Spleen (tissue), 11 donors: ENCODE data around the gene FBLN2. TPM values are rescaled to one million over a fixed set of nuclear protein-coding genes. Genes with fewer than 3 reads are reported as not detected.
A peak's percentile ranks its signal among the peaks of the same experiment; 100 is the strongest.

Experiments
- DNase-seq: peaks from one replicate; pipeline ENCODE4 v3.0.0-alpha.2; 2020
- H3K27ac ChIP-seq, 8 donors: fragments of 200-600 bp; sonication (generic) in 7 of 8; 1 replicate in 4 of 8; 2 replicates in 4 of 8; pipeline versions ENCODE4 v1.5.0 to v1.8.0; 2016 to 2021; ENCODE audit warnings: inconsistent platforms in 4 of 8, mild to moderate bottlenecking in 4 of 8, moderate library complexity in 1 of 8
- H3K27me3 ChIP-seq, 7 donors: fragments of 200-600 bp; sonication (generic) in 6 of 7; replicated peaks in 1 of 7; 1 replicate in 4 of 7; 2 replicates in 3 of 7; pipeline versions ENCODE4 v1.5.0 to v1.8.0; 2016 to 2021; ENCODE audit warnings: inconsistent platforms in 3 of 7, mild to moderate bottlenecking in 1 of 7
- H3K36me3 ChIP-seq, 6 donors: fragments of 200-600 bp; sonication (generic) in 5 of 6; 1 replicate in 4 of 6; 2 replicates in 2 of 6; pipeline versions ENCODE4 v1.5.0 to v1.8.0; 2016 to 2021; ENCODE audit warnings: inconsistent platforms in 2 of 6
- H3K4me1 ChIP-seq, 6 donors: fragments of 200-600 bp; sonication (generic) in 5 of 6; 1 replicate in 3 of 6; 2 replicates in 3 of 6; pipeline versions ENCODE4 v1.5.0 to v1.8.0; 2016 to 2021; ENCODE audit warnings: inconsistent platforms in 3 of 6
- H3K4me3 ChIP-seq, 8 donors: fragments of 200-600 bp; sonication (generic) in 7 of 8; 1 replicate in 4 of 8; 2 replicates in 4 of 8; pipeline versions ENCODE4 v1.5.0 to v1.8.0; 2016 to 2021; ENCODE audit warnings: inconsistent platforms in 4 of 8, mild to moderate bottlenecking in 4 of 8, moderate library complexity in 2 of 8
- H3K9me3 ChIP-seq, 8 donors: fragments of 200-600 bp; sonication (generic) in 7 of 8; 1 replicate in 4 of 8; 2 replicates in 4 of 8; pipeline versions ENCODE4 v1.5.0 to v1.8.0; 2016 to 2021; ENCODE audit warnings: inconsistent platforms in 4 of 8
- CTCF ChIP-seq, 11 experiments: fragments of 200-600 bp in 7 of 11; fragments of 450-650 bp in 4 of 11; sonication (generic) in 4 of 11; IDR thresholded peaks in 8 of 11; conservative IDR thresholded peaks in 3 of 11; 1 replicate in 7 of 11; 2 replicates in 4 of 11; pipeline versions ENCODE4 v1.4.0 to v1.8.0; 2016 to 2021; ENCODE audit warnings: antibody characterized with exemption in 11 of 11, inconsistent platforms in 4 of 11, mild to moderate bottlenecking in 1 of 11
- POLR2A ChIP-seq, 3 donors: fragments of 450-650 bp; IDR thresholded peaks; one replicate each; pipeline ENCODE4 v1.5.1; 2017; ENCODE audit warnings: antibody characterized with exemption in 3 of 3, mild to moderate bottlenecking in 1 of 3
- POLR2AphosphoS5 ChIP-seq, 3 donors: sonication (generic); formaldehyde crosslinking; IDR thresholded peaks; one replicate each; pipeline ENCODE4 v1.5.1; 2017; ENCODE audit warnings: antibody characterized with exemption in 3 of 3
- WGBS, 5 donors: extraction: QIAGEN DNeasy Blood & Tissue Kit in 3 of 5; methylation state at CpG; one replicate each; pipeline versions ENCODE4 v1.1.5 to v1.1.7; 2013 to 2018; 5-methylcytosine and 5-hydroxymethylcytosine counted together
- intact Hi-C: fragments of 100-400 bp; cut with DNase I; formaldehyde crosslinking; loops from one replicate; pipeline ENCODE4 v1.15.0; 2023; ENCODE audit warnings: low total_unique reads
- polyA plus RNA-seq, 3 donors: library from polyadenylated mRNA; stranded (reverse); fragments of 200-250 nt; gene quantifications; one replicate each; pipeline ENCODE4 v1.2.1, GENCODE V29; 2013
- total RNA-seq, 7 donors: library from RNA; depleted of rRNA in 3 of 7; stranded (reverse); fragments of >200 nt in 3 of 7; fragmentation: NEBNext Ultra II Directional in 4 of 7; extraction: Animal tissue kit (Norgen Biotek cat#: 25700) in 4 of 7; gene quantifications; one replicate each; pipeline versions ENCODE4 v1.1.0 to v1.2.1, GENCODE V29; 2016 to 2021
- donor health status: healthy with polysubstance abuse.
- donor health status: DM: no; HTN: no; CAD: no; lungs with moderate emphysema.
- donor health status: DM: no; HTN: no; CAD: no.
- donor health status: Bipolar disorder and iron deficiency.
- donor health status: healthy.
- donor health status: DM: no; HTN: no; CAD: no.
- donor health status: DM: yes; HTN: yes; CAD: no.

FBLN2 gene
- total and polyA plus RNA-seq, 10 donors: 6.1 to 28.2 (median 12.5) TPM

GRCh38 chr3:13590841-13591520, 42.1 kb downstream of the FBLN2 start:
- peaks cover 0 to 11% (median 0%) of the 10 kb centered on the region in 7 donors for H3K27me3 ChIP-seq
- peak; percentile 15 for DNase-seq
- no peak overlapping the region for H3K27ac ChIP-seq
- WGBS, 5 donors: 93 to 98% (median 96%) methylated on average over 3 of the region's 3 CpGs
- H3K4me3 ChIP-seq: no peak overlapping the region
- H3K9me3 ChIP-seq: no peaks in the 10 kb centered on the region
- no peaks in the 10 kb centered on the region for H3K36me3 ChIP-seq
- intact Hi-C loops: no loop called here
- H3K4me1 ChIP-seq: no peaks in the 10 kb centered on the region
- TF ChIP-seq CTCF (IDR thresholded peaks at IDR 0.05 in 8 of 11, conservative IDR thresholded peaks at IDR 0.05 in 3 of 11): no peak
- TF ChIP-seq POLR2A (IDR thresholded peaks at IDR 0.05): no peak
- no peak for TF ChIP-seq POLR2AphosphoS5 (IDR thresholded peaks at IDR 0.05)

GRCh38 chr3:13593615-13594014, 44.7 kb downstream of the FBLN2 start:
- intact Hi-C loops: no loop called here
- Histone ChIP-seq H3K27me3 (peaks cover 0 to 18% (median 0%) of the 10 kb centered on the region in 7 donors), H3K36me3 (no peaks in the 10 kb centered on the region), H3K9me3 (no peaks in the 10 kb centered on the region), H3K27ac (no peak overlapping the region), H3K4me3 (no peak overlapping the region), H3K4me1 (no peaks in the 10 kb centered on the region)
- DNase-seq: no peak
- TF ChIP-seq CTCF (IDR thresholded peaks at IDR 0.05 in 8 of 11, conservative IDR thresholded peaks at IDR 0.05 in 3 of 11): no peak
- no peak for TF ChIP-seq POLR2AphosphoS5 (IDR thresholded peaks at IDR 0.05)
- no peak for TF ChIP-seq POLR2A (IDR thresholded peaks at IDR 0.05)
- WGBS, 5 donors: 85 to 93% (median 88%) methylated on average over 10 of the region's 10 CpGs

- peak; percentile 51 for DNase-seq
- H3K4me3 ChIP-seq: no peak overlapping the region
- TF ChIP-seq CTCF (IDR thresholded peaks at IDR 0.05 in 8 of 11, conservative IDR thresholded peaks at IDR 0.05 in 3 of 11) (no peak), POLR2AphosphoS5 (IDR thresholded peaks at IDR 0.05) (no peak), POLR2A (IDR thresholded peaks at IDR 0.05) (no peak)
These were observed 45.2 kb downstream of the FBLN2 start for GRCh38 chr3:13594146-13594545.

GRCh38 chr3:13594991-13595421, 46.1 kb downstream of the FBLN2 start:
- intact Hi-C loops: no loop called here
- TF ChIP-seq POLR2A (IDR thresholded peaks at IDR 0.05) (no peak), POLR2AphosphoS5 (IDR thresholded peaks at IDR 0.05) (no peak), CTCF (IDR thresholded peaks at IDR 0.05 in 8 of 11, conservative IDR thresholded peaks at IDR 0.05 in 3 of 11) (no peak)
- Histone ChIP-seq H3K4me3 (no peak overlapping the region), H3K4me1 (no peaks in the 10 kb centered on the region), H3K9me3 (no peaks in the 10 kb centered on the region), H3K27ac (no peak overlapping the region), H3K36me3 (no peaks in the 10 kb centered on the region), H3K27me3 (peaks cover 0 to 18% (median 0%) of the 10 kb centered on the region in 7 donors)
- 61 to 93% (median 79%) methylated on average over 9 to 10 of the region's 10 CpGs for WGBS, 5 donors
- DNase-seq: peak; percentile 56

More at GRCh38 chr3:13594146-13594545, 45.2 kb downstream of the FBLN2 start:
- Histone ChIP-seq H3K27ac (no peak overlapping the region), H3K27me3 (peaks cover 0 to 18% (median 0%) of the 10 kb centered on the region in 7 donors), H3K36me3 (no peaks in the 10 kb centered on the region), H3K4me1 (no peaks in the 10 kb centered on the region), H3K9me3 (no peaks in the 10 kb centered on the region)
- 82 to 88% (median 82%) methylated on average over 8 of the region's 8 CpGs for WGBS, 5 donors
- intact Hi-C loops: no loop called here
